H9 (cell line): Measurements from ENCODE around the gene ADAMTS8. TPM values are rescaled to one million over a fixed set of nuclear protein-coding genes. Genes with fewer than 3 reads are reported as not detected.
"Not testable (repeated sequence)": the region's sequence is repeated elsewhere in the genome, so short reads cannot be mapped to it uniquely, and the experiment has no call there.

Source experiments
- DNase-seq: peaks from one replicate; pipeline ENCODE4 v3.0.0-alpha.2; 2017
- H2AFZ ChIP-seq: one replicate; pipeline ENCODE4 v1.6.1; 2013; ENCODE audit warnings: mild to moderate bottlenecking, low read length, control low read depth, moderate library complexity
- H2AK5ac ChIP-seq: 2 replicates; pipeline ENCODE4 v1.6.1; 2013; ENCODE audit warnings: low read length, control low read depth, mixed read lengths; ENCODE audit not compliant: insufficient read length
- H2BK120ac ChIP-seq: one replicate; pipeline ENCODE4 v1.6.1; 2013; ENCODE audit warnings: low read depth, mild to moderate bottlenecking, low read length, control low read depth, inconsistent platforms; ENCODE audit not compliant: poor library complexity, severe bottlenecking
- H2BK12ac ChIP-seq: 2 replicates; pipeline ENCODE4 v1.6.1; 2013; ENCODE audit warnings: low read length, control low read depth, mixed read lengths, low read depth; ENCODE audit not compliant: insufficient read length
- H2BK15ac ChIP-seq: 2 replicates; pipeline ENCODE4 v1.6.1; 2013; ENCODE audit warnings: low read depth, low read length, control low read depth
- H2BK20ac ChIP-seq: one replicate; pipeline ENCODE4 v1.6.1; 2013; ENCODE audit warnings: low read depth, mild to moderate bottlenecking, low read length, control low read depth, inconsistent platforms; ENCODE audit not compliant: poor library complexity, severe bottlenecking
- H2BK5ac ChIP-seq: 2 replicates; pipeline ENCODE4 v1.6.1; 2013; ENCODE audit warnings: low read length, control low read depth, mixed read lengths; ENCODE audit not compliant: insufficient read length
- H3K14ac ChIP-seq: 2 replicates; pipeline ENCODE4 v1.6.1; 2013; ENCODE audit warnings: low read length, control low read depth; ENCODE audit not compliant: insufficient read depth
- H3K18ac ChIP-seq: 2 replicates; pipeline ENCODE4 v1.6.1; 2013; ENCODE audit warnings: low read depth, mild to moderate bottlenecking, mixed read lengths, low read length, control low read depth; ENCODE audit not compliant: insufficient read length
- H3K23ac ChIP-seq: 2 replicates; pipeline ENCODE4 v1.6.1; 2013; ENCODE audit warnings: low read length, control low read depth, mixed read lengths, low read depth; ENCODE audit not compliant: insufficient read length
- H3K23me2 ChIP-seq: 2 replicates; pipeline ENCODE4 v1.6.1; 2013; ENCODE audit warnings: low read depth, mild to moderate bottlenecking, mixed read lengths, low read length, control low read depth; ENCODE audit not compliant: insufficient read length, poor library complexity, severe bottlenecking
- H3K27ac ChIP-seq: 2 replicates; pipeline ENCODE4 v1.5.1; 2013; ENCODE audit warnings: low read length, control low read depth, mixed read lengths, low read depth; ENCODE audit not compliant: insufficient read length
- H3K27me3 ChIP-seq: 2 replicates; pipeline ENCODE4 v1.6.1; 2013; ENCODE audit warnings: low read length, control low read depth, inconsistent platforms; ENCODE audit not compliant: insufficient read depth
- H3K4ac ChIP-seq: 2 replicates; pipeline ENCODE4 v1.6.1; 2013; ENCODE audit warnings: low read depth, mild to moderate bottlenecking, control low read depth, inconsistent platforms, low read length, moderate library complexity
- H3K4me1 ChIP-seq: 2 replicates; pipeline ENCODE4 v1.6.1; 2013; ENCODE audit warnings: low read length, control low read depth, inconsistent platforms; ENCODE audit not compliant: insufficient read depth
- H3K4me2 ChIP-seq: 2 replicates; pipeline ENCODE4 v1.6.1; 2013; ENCODE audit warnings: low read length, control low read depth, mixed read lengths; ENCODE audit not compliant: insufficient read length, insufficient read depth
- H3K56ac ChIP-seq: 2 replicates; pipeline ENCODE4 v1.6.1; 2013; ENCODE audit warnings: low read depth, mild to moderate bottlenecking, mixed read lengths, low read length, control low read depth; ENCODE audit not compliant: insufficient read length
- H3K79me1 ChIP-seq: 2 replicates; pipeline ENCODE4 v1.6.1; 2013; ENCODE audit warnings: low read depth, mild to moderate bottlenecking, moderate library complexity, low read length, control low read depth, inconsistent platforms; ENCODE audit not compliant: insufficient read depth, poor library complexity, severe bottlenecking
- H3K79me2 ChIP-seq: 2 replicates; pipeline ENCODE4 v1.6.1; 2013; ENCODE audit warnings: low read length, control low read depth, inconsistent platforms; ENCODE audit not compliant: insufficient read depth
- H3K9ac ChIP-seq: 2 replicates; pipeline ENCODE4 v1.6.1; 2013; ENCODE audit warnings: low read length, control low read depth, mixed read lengths; ENCODE audit not compliant: insufficient read length; ENCODE audit errors: extremely low read depth
- H3K9me3 ChIP-seq: one replicate; pipeline ENCODE4 v1.6.1; 2013; ENCODE audit warnings: low read depth, low read length, inconsistent platforms; ENCODE audit not compliant: control insufficient read depth
- H3T11ph ChIP-seq: one replicate; pipeline ENCODE4 v1.6.1; 2013; ENCODE audit warnings: mild to moderate bottlenecking, low read length, control low read depth, inconsistent platforms
- H4K20me1 ChIP-seq: one replicate; pipeline ENCODE4 v1.6.1; 2013; ENCODE audit not compliant: control insufficient read depth, insufficient read length, insufficient read depth
- H4K5ac ChIP-seq: 2 replicates; pipeline ENCODE4 v1.6.1; 2013; ENCODE audit warnings: low read depth, mild to moderate bottlenecking, mixed read lengths, low read length, control low read depth; ENCODE audit not compliant: insufficient read length
- H4K8ac ChIP-seq: replicated peaks from 2 replicates; pipeline ENCODE4 v1.6.1; 2013; ENCODE audit warnings: low read length, control low read depth, mixed read lengths, low read depth; ENCODE audit not compliant: insufficient read length
- H4K91ac ChIP-seq: 2 replicates; pipeline ENCODE4 v1.6.1; 2013; ENCODE audit warnings: low read depth, mild to moderate bottlenecking, moderate library complexity, mixed read lengths, low read length, control low read depth; ENCODE audit not compliant: insufficient read length
- H3K27ac Mint-ChIP-seq, 3 experiments: 2 replicates in 2 of 3; 3 replicates in 1 of 3; pipeline ENCODE4 v1.8.0; 2020 to 2021; ENCODE audit warnings: mixed read lengths in 3 of 3, mild to moderate bottlenecking in 1 of 3, moderate library complexity in 1 of 3
- H3K27me3 Mint-ChIP-seq: 2 replicates; pipeline ENCODE4 v1.8.0; 2021; ENCODE audit warnings: low read depth, mild to moderate bottlenecking, moderate library complexity, mixed read lengths
- H3K36me3 Mint-ChIP-seq, 3 experiments: 2 replicates in 2 of 3; 3 replicates in 1 of 3; pipeline ENCODE4 v1.8.0; 2020 to 2021; ENCODE audit warnings: low read depth in 3 of 3, mixed read lengths in 3 of 3; ENCODE audit not compliant: insufficient read depth in 1 of 3
- H3K4me1 Mint-ChIP-seq, 2 experiments: 2 replicates each; pipeline ENCODE4 v1.8.0; 2020; ENCODE audit warnings: mixed read lengths in 2 of 2
- H3K4me3 Mint-ChIP-seq, 2 experiments: 2 replicates in 1 of 2; 3 replicates in 1 of 2; pipeline ENCODE4 v1.8.0; 2020 to 2021; ENCODE audit warnings: mild to moderate bottlenecking in 2 of 2, mixed read lengths in 2 of 2, moderate library complexity in 1 of 2
- H3K9me3 Mint-ChIP-seq, 2 experiments: 2 replicates in 1 of 2; 3 replicates in 1 of 2; pipeline ENCODE4 v1.8.0; 2020; ENCODE audit warnings: mild to moderate bottlenecking in 2 of 2, mixed read lengths in 2 of 2, moderate library complexity in 1 of 2
- CTCF ChIP-seq: fragments of 200-600 bp; sonication (generic); conservative IDR thresholded peaks from 3 replicates; pipeline ENCODE4 v1.8.0; 2021; ENCODE audit warnings: antibody characterized with exemption, mild to moderate bottlenecking
- WGBS: extraction: QIAGEN DNeasy Blood & Tissue Kit; methylation state at CpG from one replicate; pipeline ENCODE4 v1.1.7; 2013; ENCODE audit warnings: missing lambda C conversion rate, low lambda C conversion rate, mixed read lengths; ENCODE audit not compliant: insufficient read length; ENCODE audit errors: extremely low coverage; 5-methylcytosine and 5-hydroxymethylcytosine counted together
- total RNA-seq: library from RNA; stranded (reverse); gene quantifications from 2 replicates; pipeline ENCODE4 v1.2.1, GENCODE V29; 2021

The ADAMTS8 gene
- total RNA-seq, 1 experiment from 2014 or later = 5.0 TPM

- DNase-seq = no peak
- H3K9me3 Mint-ChIP-seq = no peaks in the 10 kb centered on the region; a peak in 2 of 5 replicates
- H3K4me2 ChIP-seq = no peak overlapping the region
- no peak overlapping the region for H3K4me3 Mint-ChIP-seq
- no peaks in the 10 kb centered on the region for H3K4me1 Mint-ChIP-seq
- H3K79me2 ChIP-seq = no peaks in the 10 kb centered on the region
- peaks cover 44% of the 10 kb centered on the region for H3K27me3 Mint-ChIP-seq
- H2BK120ac ChIP-seq = no peak overlapping the region
- no peak overlapping the region for H3K9ac ChIP-seq
- no CpG with 5 or more reads among the region's 4 CpGs for WGBS
- no peak overlapping the region for H3T11ph ChIP-seq
- H2BK15ac ChIP-seq = no peak overlapping the region
- H3K14ac ChIP-seq = no peak overlapping the region
- H3K27ac ChIP-seq = no peak overlapping the region
- H4K91ac ChIP-seq = no peak overlapping the region
- H2AFZ ChIP-seq = no peak overlapping the region
- no peak overlapping the region for H3K27ac Mint-ChIP-seq
- H2AK5ac ChIP-seq = no peak overlapping the region
- no peak overlapping the region for H3K18ac ChIP-seq
- H3K4me1 ChIP-seq = no peaks in the 10 kb centered on the region
- no peak overlapping the region for H2BK5ac ChIP-seq
- H2BK20ac ChIP-seq = no peak overlapping the region
- no peaks in the 10 kb centered on the region for H3K9me3 ChIP-seq
- H3K27me3 ChIP-seq = no peaks in the 10 kb centered on the region
- H2BK12ac ChIP-seq = no peak overlapping the region
- H3K56ac ChIP-seq = no peak overlapping the region
- no peak overlapping the region for H3K23ac ChIP-seq
- H4K8ac ChIP-seq = no peak overlapping the region
- no peaks in the 10 kb centered on the region for H4K20me1 ChIP-seq
- no peaks in the 10 kb centered on the region for H3K79me1 ChIP-seq
- no peaks in the 10 kb centered on the region for H3K36me3 Mint-ChIP-seq
- no peak overlapping the region for H4K5ac ChIP-seq
- peaks cover 4% of the 10 kb centered on the region for H3K23me2 ChIP-seq
- TF ChIP-seq CTCF = no peak
- H3K4ac ChIP-seq = no peak overlapping the region
Observed at GRCh38 chr11:130439160-130439519, 10.7 kb upstream of the ADAMTS8 start.

- not testable (repeated sequence) for H3K23ac ChIP-seq, DNase-seq, H2BK20ac ChIP-seq, H2BK120ac ChIP-seq, H3K9ac ChIP-seq, H3K9me3 Mint-ChIP-seq, H3K4ac ChIP-seq, H3K14ac ChIP-seq, H2BK15ac ChIP-seq, H3K56ac ChIP-seq, H4K20me1 ChIP-seq, H3K4me1 ChIP-seq, H2BK12ac ChIP-seq, H4K5ac ChIP-seq, H3K79me2 ChIP-seq, H4K8ac ChIP-seq, H3K27me3 ChIP-seq, H3K4me3 Mint-ChIP-seq, H3K79me1 ChIP-seq, H3K9me3 ChIP-seq, H3K36me3 Mint-ChIP-seq, H4K91ac ChIP-seq, H3K23me2 ChIP-seq, H2AK5ac ChIP-seq, H2BK5ac ChIP-seq, H3K27ac Mint-ChIP-seq, H3K4me2 ChIP-seq, H3K18ac ChIP-seq, H3K27ac ChIP-seq, H3K4me1 Mint-ChIP-seq, H3T11ph ChIP-seq, H2AFZ ChIP-seq
- peaks cover 44% of the 10 kb centered on the region for H3K27me3 Mint-ChIP-seq
- WGBS = no CpG with 5 or more reads among the region's 10 CpGs
Observed at GRCh38 chr11:130438401-130439159, 10.2 kb upstream of the ADAMTS8 start.
